GM18517 (cell line): Measurements from ENCODE around the gene TSPAN18.

Experiments used
- ATAC-seq: cut with Tn5 transposase; IDR thresholded peaks from one replicate; pipeline ENCODE4 v1.9.1; 2021; ENCODE audit warnings: mild to moderate bottlenecking, moderate library complexity; ENCODE audit not compliant: unreplicated experiment

The TSPAN18 gene

DNA sequence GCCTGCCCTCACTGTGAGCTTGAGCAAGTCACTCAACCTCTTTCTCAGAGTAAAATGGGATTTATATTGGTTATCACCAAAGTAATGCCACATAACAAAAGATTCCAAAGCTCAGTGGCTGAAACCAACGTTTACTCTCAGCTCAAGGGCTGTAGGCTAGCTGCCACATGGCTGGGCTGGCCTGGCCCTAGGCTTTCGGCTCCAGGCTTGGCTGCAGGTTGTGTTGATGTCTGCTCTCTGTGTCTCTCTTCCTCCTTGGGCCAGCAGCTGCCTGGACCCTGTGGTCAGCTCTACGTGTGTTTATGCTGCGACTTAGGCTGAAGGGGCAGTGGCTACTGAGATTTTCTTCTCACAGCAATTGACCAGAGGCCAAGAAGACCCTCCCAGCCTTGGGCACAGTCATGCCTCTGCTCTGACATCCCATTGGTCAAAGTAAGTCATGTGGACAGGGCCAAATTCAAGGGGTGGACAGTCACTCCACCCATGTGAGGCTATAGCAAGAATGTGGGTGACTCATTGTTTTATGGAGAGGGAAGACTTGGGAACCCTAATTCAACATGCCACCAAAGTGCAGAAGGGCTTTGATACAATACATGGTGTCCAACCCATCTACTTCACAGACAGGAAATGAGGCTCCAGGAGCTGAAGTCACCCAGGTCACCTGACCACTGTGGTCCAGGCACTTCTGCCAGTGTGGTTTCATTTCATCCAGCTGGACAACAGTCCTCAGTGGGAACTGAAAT, 90.6 kb downstream of the TSPAN18 start:
- no peak for ATAC-seq

DNA sequence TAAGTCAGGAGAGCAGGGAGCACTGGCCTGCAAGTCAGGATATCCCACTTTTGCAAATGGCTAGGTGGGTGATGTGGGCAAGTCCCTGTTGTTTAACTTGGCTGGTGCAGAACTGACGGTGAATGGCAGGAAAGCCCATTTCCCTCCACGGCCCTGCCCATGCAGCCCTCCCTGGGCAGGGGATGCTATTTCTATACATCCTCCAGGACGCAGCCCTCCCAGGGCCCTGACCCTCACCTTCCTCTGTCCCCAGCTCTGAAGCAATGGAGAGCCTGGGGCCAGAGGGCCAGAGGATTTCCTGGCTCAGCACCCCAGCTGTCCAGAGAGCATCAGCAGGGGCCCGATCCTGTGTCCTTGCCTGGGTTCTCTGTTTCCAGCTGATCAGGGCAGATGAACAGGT, 91.3 kb downstream of the TSPAN18 start:
- ATAC-seq, result no peak

DNA sequence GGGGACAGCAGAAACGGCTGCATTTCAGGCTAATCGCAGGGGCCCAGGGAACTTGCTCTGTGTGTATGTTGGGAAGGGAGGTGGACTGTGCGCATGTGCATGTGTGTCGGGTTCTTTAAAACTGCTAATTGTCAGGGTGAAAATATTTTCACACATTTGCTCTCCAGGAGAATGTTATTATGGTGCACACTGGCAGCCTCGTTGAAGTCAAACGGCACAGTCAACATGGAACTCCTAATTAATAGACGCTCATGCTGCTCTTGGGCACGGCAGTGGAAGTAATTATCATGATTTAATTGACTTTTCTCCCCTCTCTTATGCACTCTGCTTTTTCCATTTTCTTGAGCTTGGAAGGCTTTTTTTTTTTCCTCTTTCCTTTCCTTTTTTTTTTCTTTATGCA, 92.6 kb downstream of the TSPAN18 start:
- no peak for ATAC-seq

DNA sequence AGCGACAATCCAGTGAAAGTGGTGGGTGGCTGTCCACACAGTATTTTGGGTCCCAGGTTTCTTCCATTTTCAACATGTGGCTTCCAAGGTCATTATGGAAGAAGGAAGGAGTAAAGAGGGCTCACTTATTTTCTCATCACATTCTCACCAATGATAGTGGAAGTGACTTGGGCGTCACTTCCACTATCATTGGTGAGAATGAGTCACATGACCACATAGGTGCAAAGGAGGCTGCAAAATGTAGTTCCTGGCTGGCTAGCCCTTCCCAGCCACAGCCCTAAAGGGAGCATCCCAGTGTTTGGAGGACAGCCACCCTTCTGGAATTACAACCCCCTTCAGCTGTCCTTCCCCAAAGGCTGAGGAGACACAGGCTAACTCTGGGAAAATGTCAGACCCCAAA, 95.6 kb downstream of the TSPAN18 start:
- ATAC-seq, result no peak

DNA sequence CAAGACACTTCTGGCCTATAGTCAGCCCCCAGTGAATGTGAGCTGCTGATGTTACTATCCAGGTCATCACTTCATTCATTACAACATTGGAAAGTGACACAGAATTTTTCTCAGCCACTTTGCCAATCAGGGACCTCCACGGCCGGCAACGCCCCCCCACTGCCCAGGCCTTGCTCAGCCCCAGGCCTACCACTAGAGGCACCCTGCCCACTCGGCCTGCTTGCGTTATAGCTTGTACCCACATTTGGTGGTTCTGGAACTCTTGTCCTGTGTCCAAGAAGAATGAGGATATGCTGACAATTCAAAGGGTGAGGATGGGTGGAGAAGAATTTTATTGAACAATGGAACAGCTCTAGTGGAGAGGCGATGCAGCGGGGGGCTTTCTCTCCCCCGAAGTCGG, 96.2 kb downstream of the TSPAN18 start:
- ATAC-seq, result no peak

DNA sequence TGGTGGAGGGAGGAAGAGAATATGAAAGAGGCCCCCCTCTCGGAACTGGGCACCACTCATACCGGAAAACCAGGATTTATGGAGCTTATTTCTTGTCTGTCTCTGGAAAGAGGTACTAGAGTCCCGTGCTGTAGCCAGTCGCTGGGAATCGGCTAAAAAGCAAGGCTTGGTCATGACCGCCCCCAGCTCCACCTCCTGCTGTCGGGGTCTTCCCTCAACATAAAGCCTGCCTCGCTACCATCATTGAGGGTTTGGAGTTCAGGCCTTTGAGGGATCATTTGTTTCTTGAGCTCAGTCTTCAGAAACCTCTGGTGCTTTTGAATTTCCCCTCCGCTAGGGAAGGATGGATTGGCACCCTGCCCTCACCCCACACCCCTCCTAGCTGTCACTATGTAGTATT, 97.1 kb downstream of the TSPAN18 start:
- ATAC-seq, result no peak

DNA sequence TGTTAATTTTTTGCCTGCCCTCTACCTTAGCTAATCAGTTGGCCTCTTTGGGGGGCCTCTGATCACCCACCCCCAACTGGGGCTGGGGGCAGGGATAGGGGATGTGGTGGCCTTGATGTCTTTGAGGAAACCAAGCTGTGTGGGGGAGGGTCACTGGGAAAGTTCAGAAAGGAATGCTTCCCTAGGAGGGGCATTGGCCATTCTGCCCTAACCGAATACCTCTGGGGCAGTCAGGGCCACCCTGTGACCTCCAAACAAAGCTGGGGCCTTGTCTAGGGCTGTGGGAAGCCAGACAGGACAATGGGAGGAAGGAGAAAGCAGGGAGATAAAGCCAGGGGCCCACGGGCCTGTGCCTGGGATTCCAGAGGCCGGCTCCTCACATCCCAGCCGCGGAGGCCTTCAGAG, 97.5 kb downstream of the TSPAN18 start:
- no peak for ATAC-seq

DNA sequence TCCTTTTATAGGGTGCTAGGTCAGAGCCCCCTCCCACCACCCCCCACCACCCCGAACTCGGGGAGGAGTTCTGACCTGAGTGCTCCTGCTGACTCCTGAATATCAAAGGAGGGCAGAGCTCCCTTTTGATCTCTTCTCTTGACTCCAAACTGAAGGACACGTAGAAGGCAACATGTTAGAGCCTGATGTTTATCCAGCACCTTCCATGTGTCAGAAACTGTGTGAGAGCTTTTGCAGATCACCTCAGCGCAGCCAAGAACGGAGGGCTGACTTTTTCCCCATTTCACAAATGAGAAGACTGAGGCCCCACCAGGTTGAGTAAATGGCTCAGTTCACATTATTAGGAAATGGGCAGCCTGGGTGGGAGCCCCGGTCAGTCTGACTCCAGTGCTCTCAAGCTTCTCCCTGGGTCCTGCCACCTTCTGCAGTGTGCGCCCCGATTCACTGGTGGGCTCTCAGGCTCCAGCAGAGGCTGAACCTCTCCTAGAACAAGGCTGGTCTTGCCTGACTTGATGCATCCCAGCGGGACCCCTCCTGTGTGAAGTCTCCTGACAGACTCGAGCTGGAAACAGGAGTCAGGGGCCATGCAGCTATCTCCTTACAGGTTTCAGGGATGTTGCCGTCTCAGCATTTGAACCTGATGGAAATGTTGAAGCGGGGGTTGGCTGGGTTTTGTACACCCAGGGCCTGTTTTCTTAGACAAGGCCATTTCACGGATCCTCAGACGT, 98.5 kb downstream of the TSPAN18 start:
- no peak for ATAC-seq

DNA sequence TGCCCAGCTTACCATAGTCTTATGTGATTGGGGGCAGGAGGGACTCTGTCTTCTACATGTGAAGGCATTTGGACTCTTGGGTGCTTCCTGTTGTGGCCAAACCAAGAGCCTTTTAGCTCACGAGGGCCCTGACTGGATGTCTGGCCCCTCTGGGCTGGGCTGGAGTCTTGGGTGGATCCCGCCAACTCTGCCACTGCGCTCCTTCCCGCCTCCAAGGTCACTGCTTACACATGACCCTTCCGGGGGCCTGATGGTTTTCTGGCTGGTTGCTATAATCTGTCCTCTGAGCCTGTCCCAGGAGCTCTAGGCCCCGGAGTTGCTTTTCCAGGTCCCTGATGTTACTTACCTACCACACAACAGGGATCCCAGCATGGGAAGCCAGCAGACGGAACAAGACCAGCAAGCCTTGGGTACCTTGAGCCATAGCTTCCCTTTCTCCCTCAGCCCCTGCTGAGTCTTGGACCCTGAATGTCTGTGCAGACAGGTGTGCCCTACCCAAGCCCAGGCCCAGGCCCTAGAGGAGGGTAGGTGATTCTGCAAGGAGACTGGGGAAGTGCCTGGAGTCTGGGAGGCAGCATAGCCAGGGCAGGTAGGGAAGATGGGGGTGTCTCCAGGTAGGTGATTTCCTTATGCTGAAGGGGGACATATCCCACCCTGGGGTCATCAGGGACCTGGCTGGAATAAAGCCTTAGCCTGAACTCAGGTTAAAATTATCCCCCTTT, 100.3 kb downstream of the TSPAN18 start:
- ATAC-seq, result no peak

DNA sequence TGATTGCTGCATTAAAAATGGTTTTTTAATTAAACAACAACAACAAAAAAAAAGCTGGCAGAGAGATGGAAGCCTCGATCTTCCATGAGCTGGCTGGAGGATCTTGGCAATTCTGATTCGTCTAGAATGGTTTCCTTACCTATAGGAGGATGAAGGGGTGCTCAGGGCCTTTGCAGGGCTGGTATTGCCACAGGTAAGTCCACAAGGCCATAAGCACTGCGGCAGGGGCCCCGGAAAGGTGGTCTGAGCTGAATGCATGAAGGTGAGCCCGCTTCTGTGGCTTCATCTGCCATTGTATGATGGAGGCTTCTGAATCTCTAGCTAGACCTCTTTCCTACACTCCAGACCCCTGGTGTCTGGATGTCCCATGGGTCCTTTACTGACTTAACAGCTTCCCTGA, 101.5 kb downstream of the TSPAN18 start:
- ATAC-seq, result no peak

DNA sequence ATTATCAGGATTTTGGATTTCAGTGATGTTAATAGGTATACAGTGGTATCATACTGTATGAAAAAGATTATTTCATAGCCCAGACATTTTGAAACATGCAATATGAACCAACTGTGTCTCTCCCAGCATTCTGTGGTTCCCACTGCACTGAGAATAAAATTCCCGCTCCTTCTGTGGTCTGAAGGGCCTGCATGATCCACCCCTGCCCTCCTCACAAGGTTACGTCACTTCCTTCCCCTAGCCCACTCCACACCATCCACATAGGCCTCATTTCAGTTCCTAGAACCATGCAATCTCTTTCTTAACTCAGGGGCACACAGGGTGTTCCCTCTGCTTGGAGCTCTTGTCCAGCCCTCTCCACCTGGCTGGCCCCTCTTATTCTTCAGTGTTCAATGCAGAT, 103.1 kb downstream of the TSPAN18 start:
- ATAC-seq, result no peak

DNA sequence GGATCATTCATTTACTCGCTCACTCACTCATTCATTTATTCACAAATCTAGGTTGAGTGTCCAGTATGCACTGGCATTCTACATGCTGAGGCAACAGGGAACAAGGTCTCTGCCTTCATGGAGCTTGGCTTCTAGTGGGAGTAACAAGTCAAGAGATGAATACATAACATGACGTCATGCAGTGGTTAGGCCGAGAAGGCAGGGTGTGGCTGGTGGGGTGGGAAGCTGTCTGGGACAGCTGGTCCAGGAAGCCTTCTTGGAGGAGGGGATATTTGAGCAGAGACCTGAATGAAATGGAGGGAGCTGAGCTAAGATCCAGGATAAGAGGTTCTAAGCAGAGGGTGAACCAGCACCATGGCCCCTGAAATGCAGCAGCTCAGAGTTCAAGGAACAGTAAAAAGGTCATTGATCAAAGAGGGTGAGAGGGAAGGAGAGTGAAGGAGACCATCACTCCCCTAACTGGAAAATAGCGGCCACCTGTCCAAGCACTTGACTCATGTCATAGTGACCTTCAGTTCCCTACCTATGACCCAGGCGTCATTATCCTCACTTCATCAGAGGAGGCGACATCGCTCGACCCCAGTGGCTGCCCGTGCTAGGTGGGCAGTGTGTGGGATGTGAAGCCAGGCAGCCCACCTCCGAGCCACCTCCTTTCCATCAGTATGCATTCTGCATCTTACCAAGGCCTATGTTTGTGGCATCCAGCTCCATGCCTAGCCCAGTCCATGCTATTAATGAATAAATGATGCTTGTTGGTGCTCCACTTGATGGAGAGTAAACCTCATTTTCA, 105.0 kb downstream of the TSPAN18 start:
- no peak for ATAC-seq

DNA sequence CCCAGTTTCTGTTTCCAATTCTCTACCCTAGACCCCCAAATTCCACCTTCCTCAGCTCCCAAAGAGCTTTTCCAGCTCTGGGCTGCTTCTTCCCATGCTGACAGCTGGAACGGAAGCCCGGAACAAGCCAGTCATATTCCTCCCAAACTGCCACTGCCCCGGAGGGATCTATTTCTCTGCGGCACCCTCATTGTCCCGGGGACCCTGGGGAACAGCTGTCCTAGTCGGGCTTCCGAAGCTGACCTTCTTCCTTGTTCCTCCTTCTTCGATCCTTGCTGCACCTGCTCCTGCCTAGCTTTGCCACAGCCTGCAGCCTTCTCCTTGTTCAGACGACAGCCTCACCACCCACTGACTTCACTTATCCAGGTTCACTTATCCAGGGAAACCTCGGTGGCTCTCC, 105.7 kb downstream of the TSPAN18 start:
- no peak for ATAC-seq

DNA sequence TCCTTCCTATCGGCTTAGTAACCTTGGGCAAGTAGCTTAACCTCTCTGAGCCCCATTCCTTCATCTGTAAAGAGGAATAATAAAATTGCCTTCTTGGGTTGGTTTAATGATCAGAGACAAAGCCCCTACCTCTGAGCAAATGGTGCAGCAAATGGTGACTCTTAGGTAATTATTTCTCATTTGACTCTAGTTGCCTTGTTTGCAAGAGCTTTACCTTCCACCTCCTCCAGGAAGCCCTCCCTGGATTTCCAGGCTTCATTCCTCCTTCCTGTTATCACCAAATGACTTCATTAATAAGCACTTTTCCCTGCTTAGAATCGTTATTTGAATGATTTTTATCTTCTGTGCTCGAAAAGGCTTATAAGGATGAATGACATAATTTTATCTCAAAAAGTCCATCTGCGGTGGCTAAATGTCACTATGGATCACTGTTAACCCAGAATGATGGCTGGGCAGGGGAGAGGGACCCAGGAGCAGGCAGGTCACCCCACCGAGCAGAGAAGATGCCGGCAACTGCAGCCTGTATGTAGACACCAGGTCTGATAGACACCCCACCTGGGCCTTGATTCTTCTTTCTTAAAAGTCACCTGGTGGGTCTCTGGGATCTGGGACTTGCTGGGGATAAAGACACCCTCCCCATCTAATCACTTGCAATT, 106.6 kb downstream of the TSPAN18 start:
- ATAC-seq, result no peak

DNA sequence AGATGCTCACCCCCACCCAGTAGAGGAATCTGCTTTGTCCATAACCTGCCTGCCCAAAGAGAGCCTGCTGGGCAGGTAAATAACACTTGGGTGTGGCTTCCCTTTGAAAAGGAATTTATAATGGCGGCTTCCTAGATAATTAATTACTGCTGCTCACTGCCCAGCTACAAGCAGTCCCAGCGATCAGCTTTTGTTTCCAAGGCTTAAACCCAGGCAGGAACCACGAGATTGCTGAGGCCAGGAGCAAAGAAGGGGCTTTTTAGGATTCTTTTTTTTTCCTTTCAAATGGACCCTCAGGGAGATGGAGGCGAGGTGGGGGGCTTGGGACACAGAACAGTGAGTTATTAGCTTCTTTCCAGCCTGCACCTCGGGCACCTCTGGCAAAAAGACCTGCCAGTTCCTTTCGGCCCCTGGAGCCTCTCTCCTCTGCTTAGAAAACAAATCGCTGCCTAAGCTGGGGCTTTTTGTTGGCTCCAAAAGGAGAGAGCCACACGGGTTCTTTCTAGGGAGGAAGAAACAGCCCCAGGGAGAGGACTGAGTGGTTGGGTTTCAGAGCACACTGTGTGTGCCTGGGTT, 107.2 kb downstream of the TSPAN18 start:
- ATAC-seq, result no peak

DNA sequence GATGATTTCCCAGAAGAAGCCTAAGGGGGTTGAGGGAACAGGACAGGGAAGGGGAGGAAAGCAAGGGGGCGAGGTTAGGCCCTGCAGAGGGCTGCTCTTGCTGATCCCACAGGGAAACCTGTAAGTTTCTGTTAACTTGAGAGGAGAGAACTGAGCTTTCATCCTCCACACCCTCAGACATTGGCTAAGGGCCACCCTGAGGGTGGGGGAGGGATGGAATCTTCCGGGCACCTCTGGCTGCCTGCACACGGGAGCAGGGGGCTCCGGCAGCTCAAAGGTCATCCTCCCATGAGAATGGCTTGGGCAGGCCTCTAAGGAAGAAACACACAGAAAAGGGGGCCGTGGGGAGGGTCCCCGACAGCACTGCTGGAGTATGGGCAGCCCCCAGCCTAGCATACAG, 108.1 kb downstream of the TSPAN18 start:
- ATAC-seq, result no peak

DNA sequence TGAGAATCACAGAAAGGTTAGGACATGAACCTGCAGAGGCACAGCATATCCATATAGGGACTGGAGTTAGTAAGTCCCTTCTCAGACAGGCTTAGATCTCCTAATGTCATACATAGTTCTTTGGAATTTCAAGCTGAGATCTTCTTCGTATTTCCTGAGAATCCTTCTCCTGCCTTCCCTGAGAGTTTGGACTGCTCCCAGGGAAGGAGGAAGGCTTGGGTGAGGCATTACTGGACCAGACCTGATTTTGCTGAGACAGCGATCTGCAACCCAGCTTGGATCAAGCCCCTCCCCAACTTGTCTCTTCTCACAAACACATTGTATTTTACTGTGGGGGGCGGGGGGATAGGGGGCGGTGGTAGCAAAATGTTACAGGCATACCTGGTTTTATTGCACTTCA, 108.5 kb downstream of the TSPAN18 start:
- ATAC-seq, result no peak

DNA sequence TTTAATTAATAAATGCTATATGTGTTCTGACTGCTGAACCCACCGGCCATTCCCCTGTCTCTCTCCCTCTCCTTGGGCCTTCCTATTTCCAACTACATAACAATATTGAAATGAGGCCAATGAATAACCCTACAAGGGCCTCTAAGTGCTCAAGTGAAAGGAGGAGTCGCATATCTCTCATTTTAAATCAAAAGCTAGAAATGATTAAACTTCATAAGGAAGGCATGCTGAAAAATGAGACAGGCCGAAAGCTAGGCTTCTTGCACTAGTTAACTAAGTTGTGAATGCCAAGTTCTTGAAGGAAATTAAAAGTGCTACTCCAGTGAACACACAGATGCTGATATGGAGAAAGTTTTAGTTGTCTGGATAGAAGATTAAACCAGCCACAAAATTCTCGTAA, 109.2 kb downstream of the TSPAN18 start:
- ATAC-seq, result no peak

DNA sequence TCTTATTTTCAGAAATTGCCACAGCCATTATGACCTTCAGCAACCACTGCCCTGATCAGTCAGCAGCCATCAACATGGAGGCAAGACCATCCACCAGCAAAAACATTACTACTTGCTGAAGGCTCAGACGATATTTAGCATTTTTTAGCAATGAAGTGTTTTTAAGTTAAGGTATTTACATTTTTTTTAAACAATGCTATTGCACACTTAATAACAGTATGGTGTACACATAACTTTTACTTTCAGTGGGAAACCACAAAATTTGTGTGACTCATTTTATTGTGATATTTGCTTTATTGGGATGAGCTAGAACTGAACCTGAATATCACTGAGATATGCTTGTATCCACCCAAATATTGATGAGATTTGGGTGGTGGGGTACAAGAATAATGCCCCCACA, 110.9 kb downstream of the TSPAN18 start:
- ATAC-seq, result no peak

DNA sequence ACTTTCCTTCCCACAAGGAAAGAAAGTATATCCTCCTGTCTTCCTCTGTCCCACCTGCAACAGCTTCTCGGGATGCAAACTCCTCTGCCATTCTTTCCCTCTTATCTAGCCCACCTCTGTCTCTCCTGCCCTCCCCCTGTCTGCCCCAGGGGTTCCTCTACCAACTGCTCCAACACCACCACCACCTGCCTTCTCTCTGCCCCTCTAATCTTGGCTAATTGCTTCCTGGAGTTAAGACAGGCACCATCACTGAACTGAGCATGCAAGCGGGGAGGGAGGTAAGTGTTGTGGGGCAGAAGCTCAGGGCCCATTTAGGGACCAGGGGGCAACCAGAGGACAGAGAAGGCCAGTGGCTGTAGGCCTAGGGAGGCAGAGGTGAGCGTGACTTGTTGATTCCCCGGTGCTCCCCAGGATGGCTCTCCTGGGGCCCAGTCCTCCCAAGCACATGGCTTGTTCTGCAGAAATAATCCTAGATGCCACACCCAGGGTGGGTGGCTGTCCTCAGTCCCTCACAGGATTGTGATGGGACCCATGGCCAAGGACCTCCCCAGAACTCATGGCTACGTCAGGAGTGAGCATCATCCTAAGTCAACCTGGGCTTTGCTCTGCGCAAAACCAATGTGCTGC, 112.8 kb downstream of the TSPAN18 start:
- ATAC-seq, result no peak
